ENCODE results near the gene MMAB. TPM values are rescaled to one million over a fixed set of nuclear protein-coding genes. Genes with fewer than 3 reads are reported as not detected.

The MMAB gene
- total RNA-seq, 2 donors from 2014 or later, result 23.1 to 79.2 TPM

- intact Hi-C loops (cut with DNase I), result no loop called here
- Histone ChIP-seq H3K36me3 (no peaks in the 10 kb centered on the region), H3K27ac (no peak overlapping the region), H3K4me3 (no peak overlapping the region), H3K4me1 (replicated peaks) (no peaks in the 10 kb centered on the region), H3K27me3 (replicated peaks; ENCODE audit: insufficient read depth) (no peaks in the 10 kb centered on the region), H3K9me3 (no peaks in the 10 kb centered on the region)
- 98% methylated on average over 5 of the region's 5 CpGs for WGBS
- TF ChIP-seq CTCF (IDR thresholded peaks at IDR 0.05) (no peak), POLR2A (IDR thresholded peaks at IDR 0.05) (no peak), POLR2AphosphoS5 (IDR thresholded peaks at IDR 0.05) (no peak)
- DNase-seq (ENCODE audit: low spot score), result no peak
Measured at GRCh38 chr12:109618082-109618481, 44.8 kb upstream of the MMAB start.

- DNase-seq (ENCODE audit: low spot score), result no peak
- H3K27me3 ChIP-seq (replicated peaks; ENCODE audit: insufficient read depth), result no peaks in the 10 kb centered on the region
- no peaks in the 10 kb centered on the region for H3K9me3 ChIP-seq
- H3K36me3 ChIP-seq, result no peaks in the 10 kb centered on the region
- H3K27ac ChIP-seq, result no peak overlapping the region
- H3K4me3 ChIP-seq, result no peak overlapping the region
- intact Hi-C loops (cut with DNase I), result no loop called here
- 48% methylated on average over 10 of the region's 10 CpGs for WGBS
- TF ChIP-seq POLR2A (IDR thresholded peaks at IDR 0.05) (no peak), POLR2AphosphoS5 (IDR thresholded peaks at IDR 0.05) (no peak), CTCF (IDR thresholded peaks at IDR 0.05) (no peak)
- H3K4me1 ChIP-seq (replicated peaks), result no peaks in the 10 kb centered on the region
Measured at GRCh38 chr12:109617491-109617890, 44.2 kb upstream of the MMAB start.

GRCh38 chr12:109615556-109616229 lies 42.4 kb upstream of the MMAB start:
- TF ChIP-seq POLR2AphosphoS5 (IDR thresholded peaks at IDR 0.05), result no peak
- TF ChIP-seq POLR2A (IDR thresholded peaks at IDR 0.05), result no peak
- no peak for TF ChIP-seq CTCF (IDR thresholded peaks at IDR 0.05)
- Histone ChIP-seq H3K27ac (no peak overlapping the region), H3K36me3 (no peaks in the 10 kb centered on the region), H3K4me1 (replicated peaks) (no peaks in the 10 kb centered on the region), H3K27me3 (replicated peaks; ENCODE audit: insufficient read depth) (no peaks in the 10 kb centered on the region), H3K9me3 (no peaks in the 10 kb centered on the region), H3K4me3 (no peak overlapping the region)
- no peak for DNase-seq (ENCODE audit: low spot score)
- WGBS, result 70% methylated on average over 14 of the region's 14 CpGs
- intact Hi-C loops (cut with DNase I), result no loop called here

GRCh38 chr12:109613649-109614455 lies 40.5 kb upstream of the MMAB start:
- intact Hi-C loops (cut with DNase I), result no loop called here
- H3K9me3 ChIP-seq, result no peaks in the 10 kb centered on the region
- TF ChIP-seq POLR2AphosphoS5 (IDR thresholded peaks at IDR 0.05) (no peak), CTCF (IDR thresholded peaks at IDR 0.05) (no peak), POLR2A (IDR thresholded peaks at IDR 0.05) (no peak)
- no peaks in the 10 kb centered on the region for H3K27me3 ChIP-seq (replicated peaks; ENCODE audit: insufficient read depth)
- no peak overlapping the region for H3K27ac ChIP-seq
- H3K4me1 ChIP-seq (replicated peaks), result no peaks in the 10 kb centered on the region
- H3K4me3 ChIP-seq, result no peak overlapping the region
- no peak for DNase-seq (ENCODE audit: low spot score)
- WGBS, result 72% methylated on average over 26 of the region's 26 CpGs
- H3K36me3 ChIP-seq, result no peaks in the 10 kb centered on the region
